ENCODE results near the gene MYL6. TPM values are rescaled to one million over a fixed set of nuclear protein-coding genes. Genes with fewer than 3 reads are reported as not detected.

The MYL6 gene
- polyA plus RNA-seq, 1 of the 3 experiments (the other 2 are of a cell fraction): 4,697 TPM

GRCh38 chr12:56198836-56199235 lies 40.7 kb downstream of the MYL6 start:
- Histone ChIP-seq H3F3A (replicated peaks; ENCODE audit: insufficient read depth) (peaks cover 30% of the 10 kb centered on the region), H3K9ac (no peak overlapping the region), H3K4me3 (ENCODE audit: low read depth in 2 of 2, low read length in 1 of 2) (no peak overlapping the region), H3K79me2 (ENCODE audit: insufficient read depth) (no peaks in the 10 kb centered on the region), H3K27ac (ENCODE audit: low read depth in 2 of 2, low read length in 1 of 2) (peak overlapping the region in 1 of 2 experiments; percentile 29; a peak in 2 of 4 replicates), H3K36me3 (replicated peaks in 1 of 2; ENCODE audit: control insufficient read depth in 1 of 2, insufficient read depth in 2 of 2, low read length in 1 of 2) (no peaks in the 10 kb centered on the region), H3K9me3 (no peaks in the 10 kb centered on the region), H3K4me2 (no peak overlapping the region), H3K9me2 (no peaks in the 10 kb centered on the region), H3K27me3 (ENCODE audit: insufficient read depth) (no peaks in the 10 kb centered on the region), H3K4me1 (ENCODE audit: control insufficient read depth in 1 of 2, insufficient read depth in 2 of 2, low read depth in 1 of 2, low read length in 1 of 2) (peaks cover 0 to 14% of the 10 kb centered on the region in 2 experiments; a peak in 1 of 4 replicates), H4K20me1 (ENCODE audit: insufficient read depth) (no peaks in the 10 kb centered on the region), H2AFZ (ENCODE audit: low read depth) (no peak overlapping the region)
- no peak for DNase-seq
- CTCF ChIA-PET: interaction anchor here (1.2 to 6.6 kb wide), 2 partner anchors 10 to 145 kb away, joined by 3 to 37 read pairs; partner anchors contain the start of gene SMARCC2
- POLR2A ChIA-PET: interaction anchor here (0.7 kb wide), 1 partner anchor 100 kb away, joined by 3 read pairs; no protein-coding TSS in a partner anchor
- 32% methylated on average over 1 of the region's 1 CpG for WGBS (ENCODE audit: low lambda C conversion rate)
- TF ChIP-seq TEAD4 (IDR thresholded peaks at IDR 0.05; ENCODE audit: borderline replicate concordance, insufficient read depth): peak; percentile 57; the same call in 1 of the 2 replicates
- peak; percentile 67 for TF ChIP-seq TCF12 (IDR thresholded peaks at IDR 0.05)
- peak; percentile 20; the same call in 1 of the 2 replicates for TF ChIP-seq JUND (IDR thresholded peaks at IDR 0.05)
- TF ChIP-seq EP300 (IDR thresholded peaks at IDR 0.05; ENCODE audit: borderline replicate concordance in 1 of 2, low read depth in 1 of 2, low read length in 1 of 2): peak in 1 of 2 experiments; percentile 43; a peak in 1 of 4 replicates
- no peak for TF ChIP-seq SMC3 (IDR thresholded peaks at IDR 0.05; ENCODE audit: low read depth, low read length)
- peak; percentile 72 for TF ChIP-seq PBX3 (IDR thresholded peaks at IDR 0.05)

GRCh38 chr12:56202366-56202765 lies 44.2 kb downstream of the MYL6 start:
- peaks cover 0 to 7% of the 10 kb centered on the region in 2 experiments; a peak in 1 of 4 replicates for H3K4me1 ChIP-seq (ENCODE audit: control insufficient read depth in 1 of 2, insufficient read depth in 2 of 2, low read depth in 1 of 2, low read length in 1 of 2)
- no peaks in the 10 kb centered on the region for H3K27me3 ChIP-seq (ENCODE audit: insufficient read depth)
- no peaks in the 10 kb centered on the region for H3K9me3 ChIP-seq
- no peak overlapping the region for H2AFZ ChIP-seq (ENCODE audit: low read depth)
- peaks cover 21 to 34% of the 10 kb centered on the region in 2 experiments for H3K36me3 ChIP-seq (replicated peaks in 1 of 2; ENCODE audit: control insufficient read depth in 1 of 2, insufficient read depth in 2 of 2, low read length in 1 of 2)
- no peak for DNase-seq
- H3K4me3 ChIP-seq (ENCODE audit: low read depth in 2 of 2, low read length in 1 of 2): no peak overlapping the region
- H3K9me2 ChIP-seq: no peaks in the 10 kb centered on the region
- H3K4me2 ChIP-seq: no peak overlapping the region
- ChIA-PET CTCF (interaction anchor here (1.2 to 6.6 kb wide), 4 partner anchors 11 to 56 kb away, joined by 3 to 37 read pairs (median 6); partner anchors contain the start of genes ANKRD52, RNF41 and SMARCC2), POLR2A (interaction anchor here (0.6 to 1.8 kb wide), 4 partner anchors 19 to 289 kb away, joined by 3 to 8 read pairs (median 3); partner anchors contain the start of genes RNF41 and ZC3H10)
- H3F3A ChIP-seq (replicated peaks; ENCODE audit: insufficient read depth): peaks cover 53% of the 10 kb centered on the region
- H3K27ac ChIP-seq (ENCODE audit: low read depth in 2 of 2, low read length in 1 of 2): no peak overlapping the region
- 75% methylated on average over 1 of the region's 1 CpG for whole genome bisulfite sequencing (ENCODE audit: low lambda C conversion rate)
- no peak overlapping the region for H3K9ac ChIP-seq
- H4K20me1 ChIP-seq (ENCODE audit: insufficient read depth): no peaks in the 10 kb centered on the region; the same call in 1 of the 2 replicates
- H3K79me2 ChIP-seq (ENCODE audit: insufficient read depth): no peaks in the 10 kb centered on the region
- TF ChIP-seq RAD21 (IDR thresholded peaks at IDR 0.05; ENCODE audit: low read length): no peak
- TF ChIP-seq CTCF (IDR thresholded peaks at IDR 0.05): no peak
- no peak for TF ChIP-seq RXRA (IDR thresholded peaks at IDR 0.05; ENCODE audit: borderline replicate concordance, low read depth)
- TF ChIP-seq, protein P1, sequence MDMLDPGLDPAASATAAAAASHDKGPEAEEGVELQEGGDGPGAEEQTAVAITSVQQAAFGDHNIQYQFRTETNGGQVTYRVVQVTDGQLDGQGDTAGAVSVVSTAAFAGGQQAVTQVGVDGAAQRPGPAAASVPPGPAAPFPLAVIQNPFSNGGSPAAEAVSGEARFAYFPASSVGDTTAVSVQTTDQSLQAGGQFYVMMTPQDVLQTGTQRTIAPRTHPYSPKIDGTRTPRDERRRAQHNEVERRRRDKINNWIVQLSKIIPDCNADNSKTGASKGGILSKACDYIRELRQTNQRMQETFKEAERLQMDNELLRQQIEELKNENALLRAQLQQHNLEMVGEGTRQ (IDR thresholded peaks at IDR 0.05; ENCODE audit: borderline replicate concordance, low read depth, low read length): no peak
- no peak for TF ChIP-seq SMC3 (IDR thresholded peaks at IDR 0.05; ENCODE audit: low read depth, low read length)
- TF ChIP-seq EP300 (IDR thresholded peaks at IDR 0.05; ENCODE audit: borderline replicate concordance in 1 of 2, low read depth in 1 of 2, low read length in 1 of 2): no peak
- no peak for TF ChIP-seq REST (IDR thresholded peaks at IDR 0.05; ENCODE audit: low read depth, low read length)
- TF ChIP-seq EZH2phosphoT487 (IDR thresholded peaks at IDR 0.05; ENCODE audit: borderline replicate concordance, low read depth): no peak
- TF ChIP-seq CHD2 (IDR thresholded peaks at IDR 0.05; ENCODE audit: low read length, partially characterized antibody): no peak
- no peak for TF ChIP-seq ELF1 (IDR thresholded peaks at IDR 0.05)
- TF ChIP-seq FOSL2 (IDR thresholded peaks at IDR 0.05; ENCODE audit: borderline replicate concordance, low read depth): no peak
- TF ChIP-seq POLR2AphosphoS5 (IDR thresholded peaks at IDR 0.05; ENCODE audit: low read depth, low read length): no peak
- no peak for TF ChIP-seq TAF1 (IDR thresholded peaks at IDR 0.05; ENCODE audit: borderline replicate concordance, low read depth, low read length)
- TF ChIP-seq, protein P2, sequence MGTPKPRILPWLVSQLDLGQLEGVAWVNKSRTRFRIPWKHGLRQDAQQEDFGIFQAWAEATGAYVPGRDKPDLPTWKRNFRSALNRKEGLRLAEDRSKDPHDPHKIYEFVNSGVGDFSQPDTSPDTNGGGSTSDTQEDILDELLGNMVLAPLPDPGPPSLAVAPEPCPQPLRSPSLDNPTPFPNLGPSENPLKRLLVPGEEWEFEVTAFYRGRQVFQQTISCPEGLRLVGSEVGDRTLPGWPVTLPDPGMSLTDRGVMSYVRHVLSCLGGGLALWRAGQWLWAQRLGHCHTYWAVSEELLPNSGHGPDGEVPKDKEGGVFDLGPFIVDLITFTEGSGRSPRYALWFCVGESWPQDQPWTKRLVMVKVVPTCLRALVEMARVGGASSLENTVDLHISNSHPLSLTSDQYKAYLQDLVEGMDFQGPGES (IDR thresholded peaks at IDR 0.05; ENCODE audit: low read depth, low read length): no peak

Measured in SK-N-SH (cell line).